IPS DF 4.7 (cell line): ENCODE results near the gene CSAD.

ENCODE experiments used
- DNase-seq: peaks from one replicate; pipeline ENCODE4 v3.0.0-alpha.2; 2013; ENCODE audit warnings: low spot score; ENCODE audit errors: extremely low read depth

CSAD gene

DNA sequence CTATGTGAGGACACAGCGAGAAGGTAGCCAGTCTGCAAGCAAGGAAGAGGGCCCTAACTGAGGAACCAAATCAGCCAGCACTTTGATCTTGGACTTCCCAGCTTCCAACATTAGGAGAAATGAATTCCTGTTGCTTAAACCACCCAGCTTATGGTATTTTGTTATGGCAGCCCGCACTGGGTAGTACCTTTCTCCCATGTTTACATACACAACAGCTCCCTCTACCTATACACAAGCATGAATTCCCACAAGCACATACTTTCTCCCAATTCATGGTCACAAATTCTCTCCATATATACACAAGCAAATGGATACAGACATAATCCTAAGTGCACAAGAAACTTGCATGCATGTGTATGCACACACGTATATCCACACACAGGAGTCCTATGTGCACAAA is 19.0 kb upstream of the CSAD start:
- DNase-seq = no peak

DNA sequence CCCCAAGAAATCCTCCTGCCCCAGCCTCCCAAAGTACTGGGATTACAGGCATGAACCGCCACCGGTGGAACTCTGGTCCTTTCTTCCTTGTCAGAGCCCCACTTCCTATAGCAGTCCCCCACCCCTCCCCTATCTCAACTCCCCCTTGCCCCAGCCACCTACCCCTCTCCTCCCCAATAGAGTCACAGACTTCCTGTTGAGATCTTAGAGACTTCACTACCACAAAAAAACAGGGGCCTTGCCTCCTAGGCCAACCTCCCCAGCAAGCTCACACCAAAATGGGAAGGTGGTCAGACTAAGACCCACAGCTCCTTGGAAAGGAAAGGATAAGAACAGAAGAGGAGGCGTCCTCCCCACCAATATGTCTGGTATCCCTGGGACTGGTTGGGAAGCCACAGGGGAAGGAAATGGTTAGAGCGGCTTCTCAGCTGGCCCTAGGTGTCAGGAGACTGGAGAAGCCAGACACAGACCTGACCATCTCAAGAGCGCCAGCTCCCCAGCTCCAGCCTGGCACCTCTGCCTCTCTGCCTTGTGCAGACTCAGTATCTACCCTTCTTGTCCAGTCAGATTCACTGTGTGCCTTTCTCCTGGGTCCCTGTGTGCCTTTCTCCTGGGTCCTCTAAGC is 17.9 kb upstream of the CSAD start:
- no peak for DNase-seq

DNA sequence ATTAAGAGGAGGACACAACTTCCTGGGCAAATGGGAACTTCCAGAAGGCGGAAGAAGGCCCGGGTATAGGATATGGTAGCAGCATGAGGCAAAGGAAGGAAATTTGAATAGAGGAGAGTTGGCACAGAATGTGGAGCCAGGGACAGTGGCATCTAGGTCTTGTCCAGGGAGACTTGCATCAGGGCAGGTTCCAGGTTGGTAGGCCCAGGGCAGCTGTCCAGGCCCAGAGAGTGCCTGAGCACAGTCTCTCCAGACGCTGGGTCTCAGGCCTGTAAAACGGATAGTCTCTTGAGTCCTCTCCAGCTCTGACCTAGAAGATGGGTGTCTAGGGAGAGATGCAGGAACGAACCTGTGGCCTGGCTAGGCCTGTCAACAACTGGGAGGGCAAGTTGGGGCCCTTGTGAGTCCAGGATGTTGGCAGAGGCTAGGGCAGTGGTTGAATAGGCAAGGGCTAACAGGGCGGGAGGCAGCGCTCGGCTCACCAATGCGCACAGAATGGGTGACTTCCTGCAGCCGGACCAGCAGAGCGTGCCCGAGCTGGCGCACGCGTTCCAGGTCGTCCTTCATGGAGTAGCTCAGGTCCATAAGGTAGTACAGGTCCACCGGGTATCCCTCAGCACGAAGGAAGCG is 16.4 kb upstream of the CSAD start:
- DNase-seq = no peak

DNA sequence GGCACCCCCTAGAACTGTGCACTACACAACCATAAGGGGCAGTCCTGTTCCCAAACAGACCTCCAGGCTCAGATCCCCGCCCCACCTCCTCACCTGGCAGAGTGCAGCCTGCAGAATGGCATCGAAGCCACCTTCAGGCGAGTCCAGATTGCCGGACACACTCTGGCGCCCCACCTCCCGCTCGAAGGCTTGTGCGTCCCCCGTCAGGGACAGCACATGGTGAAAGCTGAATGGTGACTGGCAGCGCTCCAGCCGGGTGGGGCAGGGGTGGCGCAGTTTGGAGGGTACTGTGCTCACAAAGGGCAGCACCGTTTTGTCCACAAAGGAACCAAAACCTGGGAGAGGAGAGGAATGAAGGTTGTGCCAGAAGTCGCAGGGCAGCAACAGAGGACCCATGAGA is 15.8 kb upstream of the CSAD start:
- no peak for DNase-seq

DNA sequence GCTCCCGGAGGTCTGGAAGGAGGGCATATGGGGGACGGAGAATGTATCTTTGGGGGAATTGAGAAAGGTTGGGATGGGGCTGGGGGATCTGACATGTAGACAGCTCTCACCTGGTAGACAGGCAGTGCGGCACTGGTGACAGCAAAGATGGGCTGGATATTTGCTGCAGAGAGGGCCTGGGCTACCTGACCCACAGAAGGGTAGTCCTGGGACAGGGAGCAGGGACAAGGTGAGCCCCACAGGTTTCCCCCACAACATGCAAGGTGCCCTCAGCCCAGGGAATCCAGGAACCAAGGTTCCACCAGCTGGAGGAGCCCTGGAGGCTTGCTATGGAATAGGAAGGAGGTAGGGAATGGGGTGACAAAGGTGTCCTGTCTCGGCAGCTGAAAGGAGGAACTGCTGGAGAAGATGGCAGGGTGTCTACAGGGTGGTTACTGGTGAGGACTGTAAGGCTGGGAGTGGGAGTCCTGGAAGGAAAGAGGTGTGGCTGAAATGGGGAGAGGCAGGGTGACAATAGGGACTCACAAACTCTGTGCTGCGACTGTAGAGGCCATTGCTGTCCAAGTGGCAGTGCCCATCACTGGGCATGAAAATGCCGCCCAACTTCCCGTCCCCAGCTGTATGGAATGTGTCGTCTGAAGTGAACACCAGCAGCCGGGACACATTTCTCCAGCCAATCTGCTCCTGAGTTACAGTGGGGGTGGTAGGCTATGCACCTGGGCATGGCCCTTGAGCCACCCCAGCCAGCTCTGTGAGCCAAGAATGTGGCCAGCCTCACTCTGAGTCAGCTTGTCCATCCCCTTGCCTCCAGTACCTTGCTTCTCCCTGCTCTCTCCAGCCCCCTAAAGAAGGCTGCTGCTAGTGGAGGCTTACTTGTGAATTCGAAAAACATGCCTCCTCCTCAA is 15.0 kb upstream of the CSAD start:
- DNase-seq = no peak

DNA sequence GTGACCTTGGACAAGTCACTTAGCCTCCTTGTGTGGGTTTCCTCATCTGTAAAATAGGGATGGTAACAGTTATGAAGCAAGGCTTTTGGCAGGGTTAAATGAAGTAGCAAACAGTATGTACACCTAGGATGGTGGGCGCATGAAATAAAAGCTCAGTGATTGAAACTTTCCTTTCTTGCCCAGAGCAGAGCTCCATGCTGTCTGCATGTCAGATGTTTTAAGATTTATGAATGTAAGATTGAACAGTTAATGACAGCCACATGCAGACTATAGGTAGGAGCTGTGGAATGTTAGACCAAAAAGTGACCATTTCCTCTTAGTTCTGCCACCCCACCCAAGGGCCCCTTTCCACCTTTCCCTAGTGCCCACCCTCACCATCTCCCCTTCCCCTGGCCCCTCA is 14.2 kb upstream of the CSAD start:
- DNase-seq = no peak

DNA sequence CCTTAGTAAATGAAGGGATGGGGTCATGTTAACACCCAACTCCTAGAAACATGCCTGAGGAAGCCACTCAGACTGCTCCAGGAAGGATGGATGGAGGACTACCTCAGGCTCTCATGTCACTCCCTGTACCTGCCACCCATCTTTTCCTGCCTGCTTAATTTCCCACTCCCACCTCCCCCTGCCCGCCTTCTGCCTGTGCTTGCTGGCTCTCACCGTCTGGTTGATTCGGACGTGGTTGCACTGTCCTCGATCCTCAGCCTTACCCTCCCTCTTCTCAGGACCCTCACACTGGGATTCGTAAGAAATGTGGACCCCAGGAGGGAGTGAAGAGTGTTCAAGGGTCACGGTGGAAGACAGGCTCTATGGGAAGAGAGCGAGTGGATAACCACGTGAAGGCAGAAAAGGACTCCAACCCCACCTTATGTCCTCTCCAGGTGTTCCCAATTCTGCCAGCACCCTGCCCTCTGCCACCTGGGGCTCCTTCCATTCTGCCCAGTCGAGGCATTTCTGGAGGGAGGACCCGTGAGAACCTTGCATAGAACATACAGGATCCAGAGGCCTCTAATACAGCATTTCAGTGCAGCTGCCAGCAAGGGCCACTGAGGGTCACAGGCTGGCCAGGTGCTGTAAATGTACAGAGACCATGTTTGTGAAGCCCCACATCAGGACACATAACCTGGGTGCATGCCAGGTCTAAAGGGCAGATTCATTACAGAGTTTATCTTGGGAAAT is 13.4 kb upstream of the CSAD start:
- DNase-seq = no peak

DNA sequence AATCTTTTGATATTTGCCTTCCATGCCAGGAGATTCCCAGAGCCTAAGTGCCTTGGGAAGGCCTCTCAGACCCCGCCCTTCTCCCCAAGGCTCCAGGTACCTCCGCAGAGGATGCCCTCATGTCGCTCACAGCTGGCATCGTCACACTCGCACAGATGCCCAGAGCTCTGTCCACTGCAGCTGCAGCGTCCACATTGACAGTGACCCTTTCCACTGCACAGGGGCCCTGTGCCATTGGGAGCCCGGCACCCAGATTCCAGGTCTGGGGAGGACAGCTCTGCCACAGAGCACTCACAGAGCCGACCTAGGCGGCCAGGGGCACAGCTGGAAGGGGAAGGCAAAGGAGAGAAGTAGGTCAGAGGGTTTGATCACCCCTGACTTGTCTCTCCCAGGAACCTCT is 12.3 kb upstream of the CSAD start:
- DNase-seq = no peak

DNA sequence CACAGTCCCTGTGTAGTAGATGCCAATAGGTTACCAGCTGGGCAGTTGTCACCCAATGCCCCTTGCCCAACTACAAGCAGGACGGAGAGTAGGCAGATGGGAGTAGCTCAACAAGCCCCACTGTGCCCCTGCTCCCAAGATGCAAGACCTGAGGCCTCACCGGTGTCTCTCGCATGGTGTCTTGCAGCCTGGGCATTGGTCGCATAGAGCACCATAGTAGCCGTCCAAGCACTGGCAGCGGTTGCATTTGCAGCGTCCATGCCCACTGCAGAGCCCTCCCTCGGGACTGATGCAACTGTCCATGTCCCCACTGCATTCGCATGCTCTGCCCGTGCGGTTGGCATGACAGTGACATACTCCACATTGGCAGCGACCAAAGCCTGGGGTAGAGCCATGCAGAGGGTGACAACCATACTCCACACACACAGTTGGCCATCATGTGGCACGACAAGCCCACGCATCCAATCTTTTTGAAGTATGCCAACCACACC is 11.9 kb upstream of the CSAD start:
- no peak for DNase-seq

DNA sequence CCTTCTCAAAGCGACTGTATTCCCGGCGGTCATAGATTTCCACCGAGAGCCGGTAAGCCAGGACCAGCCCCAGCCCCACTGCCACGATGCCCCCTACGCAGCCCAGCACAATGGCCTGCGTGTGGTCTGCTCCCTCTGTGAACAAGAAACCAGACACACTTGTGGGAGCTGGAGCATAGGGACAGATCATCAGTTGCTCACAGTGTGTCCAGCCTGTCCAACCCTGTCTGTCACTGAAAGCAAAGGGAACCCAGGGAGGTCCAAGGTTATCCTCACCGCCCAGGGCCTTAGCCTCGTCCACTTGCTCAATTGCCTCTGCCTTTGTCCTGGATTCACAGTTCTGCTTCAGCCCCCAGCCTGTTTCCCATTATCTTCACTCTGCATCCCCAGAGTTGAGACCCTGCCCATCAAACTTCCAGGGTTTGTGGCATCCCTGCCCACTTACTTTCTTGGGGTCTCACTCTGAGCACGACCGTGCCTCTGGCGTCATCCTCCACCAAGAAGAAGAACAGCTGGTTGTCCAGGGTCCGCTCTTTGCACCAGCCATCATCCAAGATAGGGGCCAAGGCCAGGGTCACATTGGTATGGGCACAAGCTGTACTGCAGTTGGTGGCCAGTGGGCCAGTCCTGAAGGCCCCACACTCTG is 11.3 kb upstream of the CSAD start:
- no peak for DNase-seq

DNA sequence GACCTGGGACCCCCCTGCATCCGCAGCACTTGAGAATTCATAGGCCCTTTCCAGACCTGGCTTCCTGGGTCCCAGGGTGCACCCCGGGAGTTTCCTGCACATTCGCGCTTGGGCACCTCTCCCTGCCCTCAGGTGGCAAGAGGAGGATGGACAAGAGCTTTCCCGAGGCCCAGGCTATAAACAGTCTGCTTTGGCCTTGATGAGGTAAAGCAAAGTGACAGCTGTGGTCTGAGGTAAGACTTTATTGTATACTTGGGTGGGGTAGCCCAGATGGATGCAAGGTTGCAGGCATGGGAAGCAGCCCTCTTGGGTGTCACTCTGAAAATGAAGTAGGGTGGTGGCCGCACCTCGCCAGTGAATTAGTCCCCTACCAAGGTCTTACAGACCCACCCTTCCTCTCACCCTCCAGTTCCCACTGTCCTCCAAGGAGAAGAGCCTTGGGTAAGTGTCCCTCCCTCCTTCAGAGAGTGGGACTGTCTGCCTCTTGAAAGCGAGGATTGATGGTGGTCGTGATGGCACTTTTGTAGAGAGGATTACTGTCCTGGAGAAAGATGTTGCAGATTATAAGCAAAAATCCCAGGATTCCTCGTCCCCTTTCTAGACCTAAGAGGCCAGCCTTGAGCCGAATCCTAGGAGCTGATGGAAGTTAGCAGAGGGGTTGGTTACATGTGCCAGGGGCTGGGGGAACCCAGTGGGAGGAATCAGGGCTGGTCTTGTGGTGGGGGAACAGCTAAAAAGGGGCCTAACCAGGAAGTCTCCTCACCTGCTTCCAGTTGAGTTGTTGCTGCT is 10.6 kb upstream of the CSAD start:
- no peak for DNase-seq

DNA sequence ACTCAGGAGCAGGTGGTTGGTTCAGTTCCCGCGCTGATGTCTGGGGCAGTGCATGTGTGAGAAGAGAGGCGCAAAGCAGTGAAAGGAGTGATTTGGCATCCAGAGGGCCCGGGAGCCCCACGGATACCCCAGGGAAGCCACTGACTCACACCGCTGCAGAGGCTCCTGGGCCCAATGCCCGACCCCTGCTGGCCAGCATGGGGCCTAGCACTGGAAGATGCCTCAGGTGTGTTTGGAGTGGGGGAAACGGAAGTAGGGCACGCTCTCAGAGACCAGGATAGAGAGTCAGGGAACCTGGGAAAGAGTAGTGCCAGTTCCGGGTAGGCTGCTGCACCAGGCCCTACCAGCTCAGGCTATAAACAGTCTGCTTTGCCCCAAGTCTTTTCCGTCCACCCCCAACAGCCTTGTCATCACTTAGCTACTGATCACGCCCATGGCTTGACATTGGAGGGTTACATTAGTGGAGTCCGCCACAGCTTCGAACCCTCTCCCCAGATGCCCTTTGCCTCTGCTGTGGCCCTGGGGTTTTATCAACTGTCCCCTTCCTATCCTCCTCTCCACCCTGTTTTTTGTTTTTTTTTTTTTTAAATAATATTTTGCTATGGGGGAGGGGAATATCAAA is 9.5 kb upstream of the CSAD start:
- DNase-seq = no peak

DNA sequence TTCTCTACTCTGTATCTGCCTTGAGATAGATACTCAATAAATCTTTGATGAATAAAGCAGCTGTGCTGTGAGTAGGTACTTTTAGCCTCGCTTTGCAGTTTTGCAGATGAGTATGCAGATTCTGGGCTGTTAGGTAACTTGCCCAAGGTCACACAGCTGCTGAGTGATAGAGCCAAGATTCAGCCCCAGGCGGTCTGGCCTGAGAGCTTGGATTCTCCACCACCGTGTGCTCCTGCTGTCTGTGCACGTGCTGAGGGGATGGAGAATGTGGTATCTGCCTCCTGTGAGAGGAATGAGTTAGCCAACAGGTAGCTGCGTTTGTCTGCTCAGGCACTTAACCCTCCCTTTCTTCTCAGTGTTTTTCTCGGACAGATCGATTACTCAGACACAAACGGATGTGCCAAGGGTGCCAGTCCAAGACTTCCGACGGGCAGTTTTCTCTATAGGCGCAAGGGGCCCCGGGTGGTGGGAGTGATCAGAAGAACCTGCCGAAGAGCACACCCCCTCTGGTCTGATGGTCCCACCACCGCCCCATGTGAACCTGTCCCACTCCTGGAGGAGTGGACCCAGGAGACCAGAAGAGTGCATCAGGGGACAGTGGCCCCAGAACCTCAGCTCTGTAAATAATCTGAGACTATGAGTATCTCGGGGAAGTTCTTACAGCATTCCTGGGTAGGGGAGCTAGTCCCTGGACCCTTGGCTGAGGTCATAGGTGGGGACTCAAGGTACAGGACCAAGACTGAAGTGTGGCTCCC is 6.6 kb upstream of the CSAD start:
- DNase-seq = no peak

DNA sequence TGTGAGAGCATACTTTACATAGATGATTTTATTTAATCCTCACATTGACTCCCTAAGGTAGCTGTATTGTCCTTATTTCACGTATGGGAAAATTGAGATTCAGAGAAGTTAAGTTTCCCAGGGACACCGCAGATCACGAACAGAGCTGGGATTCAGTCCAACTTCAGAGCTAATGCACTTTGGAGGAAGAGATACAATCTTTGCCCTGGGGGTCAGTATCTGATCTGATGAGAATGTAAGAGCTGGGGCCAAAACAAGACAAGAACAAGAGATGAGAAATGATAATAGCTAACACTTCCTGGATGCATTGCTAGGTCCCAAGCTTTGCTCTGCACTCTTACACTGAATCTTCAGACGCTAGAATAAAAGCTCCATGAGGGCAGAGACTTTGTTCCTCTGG is 6.0 kb upstream of the CSAD start:
- no peak for DNase-seq

DNA sequence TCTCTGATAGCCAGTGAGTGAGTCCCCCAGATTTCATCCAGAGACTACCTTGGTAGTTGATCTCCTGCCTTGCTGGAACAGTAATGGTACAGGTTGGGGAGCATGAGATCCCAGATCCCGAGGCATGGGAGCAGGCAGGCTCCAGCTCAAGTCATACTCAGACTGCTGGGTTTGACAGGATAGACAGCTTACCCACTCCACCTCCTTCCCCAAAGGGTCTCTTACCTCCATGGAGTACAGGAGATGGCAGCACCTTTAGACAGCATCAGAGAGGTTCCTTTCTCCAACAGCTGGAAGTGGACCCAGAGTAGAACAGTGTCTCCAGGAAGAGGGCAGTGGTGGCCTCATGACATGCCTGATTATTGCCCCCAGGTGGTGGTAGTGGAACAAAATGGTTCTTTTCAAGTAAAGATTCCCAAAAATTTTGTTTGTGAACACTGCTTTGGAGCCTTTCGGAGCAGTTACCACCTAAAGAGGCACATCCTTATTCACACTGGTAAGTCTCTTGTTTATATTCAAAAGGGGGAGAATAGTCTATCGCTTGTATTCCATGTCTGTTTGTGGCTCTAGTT is 4.9 kb upstream of the CSAD start:
- DNase-seq = no peak

DNA sequence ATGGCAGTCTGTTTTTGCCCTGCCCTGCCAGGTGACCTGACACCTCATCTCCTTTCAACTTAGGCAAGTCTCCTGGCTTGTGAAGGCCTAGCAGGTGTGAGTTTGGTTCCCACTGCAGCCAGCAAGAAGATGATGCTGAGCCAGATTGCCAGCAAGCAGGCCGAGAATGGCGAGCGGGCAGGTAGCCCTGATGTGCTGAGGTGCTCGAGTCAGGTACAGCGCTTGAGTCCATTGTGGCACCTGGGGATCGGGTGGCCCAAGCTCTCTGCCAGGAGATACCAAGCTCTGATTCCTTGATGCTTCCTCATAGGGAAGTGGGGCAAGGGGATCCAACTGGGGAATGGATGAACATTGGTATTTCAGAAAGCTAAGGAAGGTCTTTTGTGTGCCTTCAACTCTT is 4.1 kb upstream of the CSAD start:
- DNase-seq = no peak

DNA sequence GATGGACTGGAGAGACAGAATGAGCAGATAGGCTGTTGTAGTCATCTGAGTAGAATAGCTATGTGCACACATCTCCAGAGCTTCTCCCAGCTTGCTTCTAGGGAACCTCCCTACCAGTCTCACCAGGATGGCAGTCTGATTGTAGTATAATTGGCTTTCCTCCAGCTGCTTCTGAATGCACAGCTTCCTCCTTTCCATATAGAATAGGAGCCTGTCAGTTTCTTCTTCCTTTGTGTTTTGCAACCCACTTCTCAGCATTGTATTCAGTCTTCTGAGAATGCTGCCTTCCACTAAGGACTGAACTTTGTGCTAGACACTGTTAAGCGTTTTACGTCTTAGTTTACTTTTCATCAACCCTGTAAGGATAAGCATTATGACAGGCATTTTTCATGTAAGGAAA is 2.2 kb upstream of the CSAD start:
- DNase-seq = no peak

DNA sequence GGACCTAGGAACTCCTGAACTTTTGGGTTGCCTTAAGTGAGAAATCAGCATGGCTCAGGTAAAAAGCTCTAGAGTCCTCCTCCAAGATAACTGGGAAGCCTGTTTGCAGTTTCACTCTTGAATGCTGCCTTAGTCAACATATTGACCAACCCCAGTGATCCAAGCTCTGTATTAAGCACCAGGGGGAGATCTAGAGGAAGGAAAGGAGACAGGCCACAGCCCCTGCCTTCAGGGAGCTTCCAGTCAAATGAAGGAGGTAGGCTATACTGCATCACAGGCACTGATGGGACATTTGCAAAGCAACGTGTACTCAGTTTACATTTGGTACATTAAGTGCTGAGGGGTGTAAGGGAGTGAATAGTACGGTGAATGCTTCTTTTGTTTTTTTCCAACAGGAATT is 1.2 kb upstream of the CSAD start:
- no peak for DNase-seq
